ENCODE results near the gene SYNE1. TPM values are rescaled to one million over a fixed set of nuclear protein-coding genes. Genes with fewer than 3 reads are reported as not detected.

SYNE1 gene
- total RNA-seq, 2 experiments from 2014 or later: 29.5 to 35.1 TPM

- POLR2A ChIA-PET: no interaction called here
- DNase-seq (no peak), ATAC-seq (no peak)
- no peak overlapping the region for H3K4me3 Mint-ChIP-seq
- no peaks in the 10 kb centered on the region for H3K4me1 Mint-ChIP-seq (ENCODE audit: low read depth)
- no peaks in the 10 kb centered on the region for H3K36me3 Mint-ChIP-seq (ENCODE audit: low read depth)
- TF ChIP-seq CTCF (IDR thresholded peaks at IDR 0.05): no peak
- CTCF ChIA-PET: no interaction called here
- no peaks in the 10 kb centered on the region for H3K9me3 Mint-ChIP-seq
- intact Hi-C loops (cut with micrococcal nuclease): no loop called here
- no peak overlapping the region for H3K27ac Mint-ChIP-seq
- no peaks in the 10 kb centered on the region for H3K27me3 Mint-ChIP-seq
Observed at GRCh38 chr6:152509916-152510315, 127.2 kb downstream of the SYNE1 start.

GRCh38 chr6:152508477-152508876 is 128.7 kb downstream of the SYNE1 start:
- intact Hi-C loops (cut with micrococcal nuclease): no loop called here
- DNase-seq (no peak), ATAC-seq (no peak)
- POLR2A ChIA-PET: no interaction called here
- Mint-ChIP-seq H3K4me1 (ENCODE audit: low read depth) (no peaks in the 10 kb centered on the region), H3K27me3 (no peaks in the 10 kb centered on the region), H3K4me3 (no peak overlapping the region), H3K9me3 (no peaks in the 10 kb centered on the region), H3K27ac (no peak overlapping the region), H3K36me3 (ENCODE audit: low read depth) (no peaks in the 10 kb centered on the region)
- CTCF ChIA-PET: no interaction called here
- no peak for TF ChIP-seq CTCF (IDR thresholded peaks at IDR 0.05)

GRCh38 chr6:152503546-152503945 is 133.6 kb downstream of the SYNE1 start:
- Mint-ChIP-seq H3K4me1 (ENCODE audit: low read depth) (no peaks in the 10 kb centered on the region), H3K9me3 (no peaks in the 10 kb centered on the region), H3K36me3 (ENCODE audit: low read depth) (no peaks in the 10 kb centered on the region), H3K27ac (no peak overlapping the region), H3K27me3 (no peaks in the 10 kb centered on the region), H3K4me3 (no peak overlapping the region)
- DNase-seq (no peak), ATAC-seq (no peak)
- POLR2A ChIA-PET: no interaction called here
- CTCF ChIA-PET: interaction anchor here (0.6 kb wide), 1 partner anchor 23 kb away, joined by 3 read pairs; no protein-coding TSS in a partner anchor
- intact Hi-C loops (cut with micrococcal nuclease): no loop called here
- no peak for TF ChIP-seq CTCF (IDR thresholded peaks at IDR 0.05)

GRCh38 chr6:152502421-152503188 is 134.6 kb downstream of the SYNE1 start:
- no peak for TF ChIP-seq CTCF (IDR thresholded peaks at IDR 0.05)
- Mint-ChIP-seq H3K27me3 (no peaks in the 10 kb centered on the region), H3K4me1 (ENCODE audit: low read depth) (no peaks in the 10 kb centered on the region), H3K27ac (no peak overlapping the region), H3K4me3 (no peak overlapping the region), H3K36me3 (ENCODE audit: low read depth) (no peaks in the 10 kb centered on the region), H3K9me3 (no peaks in the 10 kb centered on the region)
- CTCF ChIA-PET: no interaction called here
- intact Hi-C loops (cut with micrococcal nuclease): no loop called here
- DNase-seq: no peak
- POLR2A ChIA-PET: no interaction called here
- no peak for ATAC-seq

- H3K4me1 Mint-ChIP-seq (ENCODE audit: low read depth): no peaks in the 10 kb centered on the region
- CTCF ChIA-PET: no interaction called here
- H3K27ac Mint-ChIP-seq: no peak overlapping the region
- H3K36me3 Mint-ChIP-seq (ENCODE audit: low read depth): no peaks in the 10 kb centered on the region
- peaks cover 2% of the 10 kb centered on the region for H3K27me3 Mint-ChIP-seq
- intact Hi-C loops (cut with micrococcal nuclease): no loop called here
- no peak for TF ChIP-seq CTCF (IDR thresholded peaks at IDR 0.05)
- H3K4me3 Mint-ChIP-seq: no peak overlapping the region
- H3K9me3 Mint-ChIP-seq: no peaks in the 10 kb centered on the region
- DNase-seq (no peak), ATAC-seq (no peak)
- POLR2A ChIA-PET: no interaction called here
Observed at GRCh38 chr6:152499931-152500330, 137.2 kb downstream of the SYNE1 start.

Data from activated CD8-positive, alpha-beta T cell treated with anti-CD3 and anti-CD28 coated beads for 36 hours (primary cell).